ACC112 (cell line): ENCODE data around the gene NANOS1.

Experiments used
- H2AFZ ChIP-seq: fragments of 200-600 bp; sonication (generic); one replicate; pipeline ENCODE4 v1.6.0; 2017; ENCODE audit warnings: antibody characterized with exemption, low read length; ENCODE audit not compliant: unreplicated experiment
- H3K27ac ChIP-seq: fragments of 200-600 bp; sonication (generic); 2 replicates; pipeline ENCODE4 v1.5.1; 2014; ENCODE audit warnings: low read depth, mild to moderate bottlenecking, antibody characterized with exemption, low read length, moderate library complexity
- H3K27me3 ChIP-seq: fragments of 200-600 bp; sonication (generic); 2 replicates; pipeline ENCODE4 v1.6.1; 2014; ENCODE audit warnings: mild to moderate bottlenecking, antibody characterized with exemption, low read length, moderate library complexity, mixed read lengths; ENCODE audit not compliant: insufficient read depth
- H3K36me3 ChIP-seq: fragments of 200-600 bp; sonication (generic); 2 replicates; pipeline ENCODE4 v1.6.1; 2016; ENCODE audit warnings: mild to moderate bottlenecking, antibody characterized with exemption, low read length, moderate library complexity, mixed read lengths; ENCODE audit not compliant: insufficient read depth
- H3K4me1 ChIP-seq: fragments of 200-600 bp; sonication (generic); one replicate; pipeline ENCODE4 v1.6.1; 2016; ENCODE audit warnings: low read length, mixed read lengths; ENCODE audit not compliant: insufficient read depth, unreplicated experiment, control insufficient read depth
- H3K4me3 ChIP-seq: fragments of 200-600 bp; sonication (generic); 2 replicates; pipeline ENCODE4 v1.5.1; 2014; ENCODE audit warnings: mild to moderate bottlenecking, low read depth, low read length
- H3K79me2 ChIP-seq: fragments of 200-600 bp; sonication (generic); one replicate; pipeline ENCODE4 v1.6.0; 2016; ENCODE audit warnings: low read length; ENCODE audit not compliant: control insufficient read depth, unreplicated experiment, insufficient read depth

The NANOS1 gene

GRCh38 chr10:119060107-119060506, 30.6 kb downstream of the NANOS1 start:
- Histone ChIP-seq H3K36me3 (peaks cover 77% of the 10 kb centered on the region), H3K79me2 (peaks cover 77% of the 10 kb centered on the region), H3K4me1 (no peaks in the 10 kb centered on the region), H3K27ac (no peak overlapping the region), H3K4me3 (no peak overlapping the region), H2AFZ (no peak overlapping the region), H3K27me3 (no peaks in the 10 kb centered on the region)

- H3K4me3 ChIP-seq: no peak overlapping the region
- H3K27ac ChIP-seq: no peak overlapping the region
- peaks cover 74% of the 10 kb centered on the region for H3K36me3 ChIP-seq
- H2AFZ ChIP-seq: no peak overlapping the region
- no peaks in the 10 kb centered on the region for H3K27me3 ChIP-seq
- no peaks in the 10 kb centered on the region for H3K4me1 ChIP-seq
- peaks cover 79% of the 10 kb centered on the region for H3K79me2 ChIP-seq
These were observed 31.8 kb downstream of the NANOS1 start for GRCh38 chr10:119061352-119061751.

DNA sequence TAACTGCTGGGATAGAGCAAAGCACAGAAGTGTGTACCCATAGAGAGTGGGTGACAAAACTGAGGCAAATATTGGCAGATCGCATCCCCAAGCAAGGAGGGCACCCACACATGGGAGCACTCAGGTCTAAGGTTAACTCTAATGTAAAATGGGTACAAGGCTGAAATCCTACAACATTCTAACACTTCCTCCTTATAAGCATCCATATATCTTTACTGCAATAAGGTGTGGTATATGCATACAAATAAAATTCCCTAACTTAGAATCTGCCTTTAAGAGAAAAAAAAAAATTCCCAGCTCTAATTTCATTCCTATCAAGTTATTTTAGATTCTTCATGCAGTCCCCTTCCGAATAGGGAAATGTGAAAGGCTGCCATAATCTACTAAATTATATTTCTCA, 32.4 kb downstream of the NANOS1 start:
- H3K79me2 ChIP-seq: peaks cover 78% of the 10 kb centered on the region
- no peak overlapping the region for H3K27ac ChIP-seq
- no peak overlapping the region for H3K4me3 ChIP-seq
- H3K4me1 ChIP-seq: no peaks in the 10 kb centered on the region
- peaks cover 69% of the 10 kb centered on the region for H3K36me3 ChIP-seq
- no peak overlapping the region for H2AFZ ChIP-seq
- no peaks in the 10 kb centered on the region for H3K27me3 ChIP-seq

- H3K27ac ChIP-seq: no peak overlapping the region
- no peak overlapping the region for H3K4me3 ChIP-seq
- H3K36me3 ChIP-seq: peaks cover 47% of the 10 kb centered on the region
- peaks cover 77% of the 10 kb centered on the region for H3K79me2 ChIP-seq
- H3K27me3 ChIP-seq: no peaks in the 10 kb centered on the region
- H3K4me1 ChIP-seq: peaks cover 10% of the 10 kb centered on the region
- H2AFZ ChIP-seq: no peak overlapping the region
These were observed 41.1 kb downstream of the NANOS1 start for GRCh38 chr10:119070395-119071165.

GRCh38 chr10:119073584-119073983, 44.1 kb downstream of the NANOS1 start:
- H3K27ac ChIP-seq: no peak overlapping the region
- H3K4me1 ChIP-seq: peaks cover 29% of the 10 kb centered on the region
- H3K36me3 ChIP-seq: peaks cover 36% of the 10 kb centered on the region
- no peaks in the 10 kb centered on the region for H3K27me3 ChIP-seq
- H3K79me2 ChIP-seq: peaks cover 87% of the 10 kb centered on the region
- no peak overlapping the region for H2AFZ ChIP-seq
- no peak overlapping the region for H3K4me3 ChIP-seq

GRCh38 chr10:119078422-119079179, 49.1 kb downstream of the NANOS1 start:
- H3K79me2 ChIP-seq: peaks cover 70% of the 10 kb centered on the region
- peak overlapping the region; percentile 90 for H3K4me3 ChIP-seq
- H3K27ac ChIP-seq: peak overlapping the region; percentile 93; the same call in 1 of the 2 replicates
- H3K4me1 ChIP-seq: peaks cover 26% of the 10 kb centered on the region
- H3K27me3 ChIP-seq: no peaks in the 10 kb centered on the region
- H3K36me3 ChIP-seq: peaks cover 5% of the 10 kb centered on the region; the same call in 1 of the 2 replicates
- no peak overlapping the region for H2AFZ ChIP-seq

DNA sequence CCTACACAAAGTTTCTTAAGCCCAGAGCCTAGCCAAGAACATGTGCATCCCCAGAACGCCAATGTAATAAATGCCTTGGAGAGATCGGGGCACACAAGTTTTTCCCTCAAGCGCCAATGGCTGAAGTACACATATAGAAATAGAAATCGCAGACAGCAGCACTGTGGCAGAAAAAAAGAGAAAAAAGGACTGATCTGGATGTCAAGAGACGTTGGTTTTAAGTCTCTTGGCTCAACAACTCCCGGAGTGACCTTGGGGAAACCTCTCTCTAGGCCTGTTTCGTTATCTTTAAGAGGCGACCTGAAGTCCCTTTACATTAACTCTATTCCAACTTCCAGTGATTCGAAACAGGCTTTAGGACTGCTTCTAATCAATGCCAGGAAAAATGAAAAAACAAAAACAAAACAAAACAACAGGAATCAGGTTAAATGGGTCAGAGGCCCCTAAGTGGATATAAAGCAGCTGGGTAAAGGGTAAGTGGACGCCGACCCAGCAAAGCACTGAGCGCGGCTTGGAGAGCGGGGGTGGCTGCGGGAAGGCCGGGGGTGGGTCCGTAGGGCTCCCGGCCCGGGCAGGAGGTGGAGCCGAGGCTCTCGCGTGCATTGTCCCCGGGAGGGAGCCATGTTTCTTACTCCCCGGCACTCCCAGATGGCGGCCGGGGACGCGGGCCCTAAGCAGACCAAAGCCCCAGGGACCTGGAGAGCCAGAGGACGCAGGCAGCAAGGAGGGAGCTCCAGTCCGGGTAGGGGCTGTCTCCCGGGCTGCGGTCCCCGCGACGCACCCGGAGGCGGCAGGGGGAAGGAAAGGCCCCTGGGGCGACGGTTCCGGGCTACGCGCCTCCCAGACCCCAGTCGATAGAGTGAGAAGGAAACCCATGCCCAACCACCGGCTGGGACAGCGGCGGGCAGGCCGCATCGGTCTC, 50.3 kb downstream of the NANOS1 start:
- H3K36me3 ChIP-seq: peaks cover 5% of the 10 kb centered on the region; the same call in 1 of the 2 replicates
- peak overlapping the region; percentile 15 for H2AFZ ChIP-seq
- peaks cover 60% of the 10 kb centered on the region for H3K79me2 ChIP-seq
- H3K4me3 ChIP-seq: peak overlapping the region; percentile 90
- H3K4me1 ChIP-seq: peaks cover 22% of the 10 kb centered on the region
- H3K27ac ChIP-seq: peak overlapping the region; percentile 93
- H3K27me3 ChIP-seq: no peaks in the 10 kb centered on the region

- Histone ChIP-seq H3K4me3 (peak within 1 kb of the TSS; percentile 90), H3K79me2 (peaks cover 54% of the 10 kb centered on the region), H3K4me1 (peaks cover 22% of the 10 kb centered on the region), H2AFZ (peak within 1 kb of the TSS; percentile 15), H3K36me3 (peaks cover 5% of the 10 kb centered on the region; the same call in 1 of the 2 replicates), H3K27ac (peak within 1 kb of the TSS; percentile 93), H3K27me3 (no peaks in the 10 kb centered on the region)
These were observed 51.2 kb downstream of the NANOS1 start, which contains the start of gene EIF3A for GRCh38 chr10:119080521-119081259. Gene EIF3A, minus strand, starts transcription at chr10:119080817. Its CDS starts 141 bp downstream, at chr10:119080676.
